GM12892 (cell line): ENCODE measurements around the gene YBX1.

Experiments used
- POLR2A ChIP-seq: IDR thresholded peaks from 2 replicates; pipeline ENCODE4 v1.6.1; 2011; ENCODE audit warnings: low read depth, low read length, control low read depth
- POLR2AphosphoS5 ChIP-seq: IDR thresholded peaks from 2 replicates; pipeline ENCODE4 v1.6.1; 2011; ENCODE audit warnings: low read depth, low read length, control low read depth

DNA sequence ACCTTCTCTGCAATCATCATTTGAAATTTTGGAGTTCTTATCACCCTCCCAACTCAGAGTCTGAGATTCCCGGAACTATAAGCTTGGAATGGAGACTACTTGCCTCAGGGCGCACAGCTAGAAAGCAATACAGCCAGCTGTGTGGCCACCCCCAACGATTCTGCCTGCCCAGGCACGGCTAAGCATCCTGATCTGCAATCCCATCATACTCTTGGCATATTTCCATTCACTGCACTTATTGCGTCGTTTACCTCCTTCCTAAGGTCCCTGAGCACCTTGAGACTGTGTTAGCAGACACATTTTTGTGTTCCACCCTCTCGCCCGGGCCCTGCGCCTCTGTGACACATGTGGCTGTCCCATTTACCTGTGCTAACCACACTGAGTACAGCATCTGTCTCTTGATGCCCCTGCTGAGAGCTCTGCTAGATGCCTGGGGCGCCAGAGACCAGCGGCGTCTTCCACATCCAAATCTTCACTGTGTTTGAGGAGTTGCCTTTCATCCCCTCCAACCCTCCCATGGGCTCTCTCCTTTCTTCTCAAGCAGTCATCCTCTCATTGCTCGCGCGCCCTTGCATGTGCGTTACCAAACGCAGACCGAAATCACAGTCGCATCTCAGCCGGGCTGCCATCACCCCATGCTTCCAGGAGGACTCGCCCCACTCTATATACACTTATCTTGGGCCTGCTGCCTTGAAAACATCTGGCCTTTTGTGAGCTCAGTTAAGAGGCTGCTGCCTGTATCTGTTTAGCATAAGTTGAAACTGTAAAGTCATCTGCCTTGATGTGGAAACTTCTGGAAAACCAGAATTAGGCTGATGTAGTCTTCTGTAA lies 61.3 kb downstream of the YBX1 start:
- TF ChIP-seq POLR2A = no peak
- TF ChIP-seq POLR2AphosphoS5 = no peak
